ENCODE measurements around the gene WASHC4.
"Not testable (repeated sequence)": the region's sequence is repeated elsewhere in the genome, so short reads cannot be mapped to it uniquely, and the experiment has no call there.

Gene WASHC4

GRCh38 chr12:105091476-105092206, 15.9 kb upstream of the WASHC4 start:
- DNase-seq: no peak

- DNase-seq: no peak
Observed at GRCh38 chr12:105092336-105092735, 15.2 kb upstream of the WASHC4 start.

- DNase-seq: not testable (repeated sequence)
Observed at GRCh38 chr12:105095338-105095737, 12.2 kb upstream of the WASHC4 start.

GRCh38 chr12:105099356-105099755, 8.2 kb upstream of the WASHC4 start:
- DNase-seq: no peak

- DNase-seq: no peak
Observed at GRCh38 chr12:105100207-105100985, 7.1 kb upstream of the WASHC4 start.

GRCh38 chr12:105100998-105101397, 6.5 kb upstream of the WASHC4 start:
- DNase-seq: no peak

- DNase-seq: no peak
Observed at GRCh38 chr12:105102673-105103072, 4.9 kb upstream of the WASHC4 start.

GRCh38 chr12:105104762-105105161, 2.8 kb upstream of the WASHC4 start:
- DNase-seq: no peak

- DNase-seq: no peak
Observed at GRCh38 chr12:105106621-105107020, 910 bp upstream of the WASHC4 start.

- DNase-seq: no peak
Observed at GRCh38 chr12:105107171-105107493, 399 bp upstream of the WASHC4 start.

GRCh38 chr12:105109465-105110212, 2.1 kb downstream of the WASHC4 start:
- no peak for DNase-seq

- no peak for DNase-seq
Observed at GRCh38 chr12:105110851-105111250, 3.3 kb downstream of the WASHC4 start.

GRCh38 chr12:105113094-105113493, 5.6 kb downstream of the WASHC4 start:
- DNase-seq: no peak

- DNase-seq: no peak
Observed at GRCh38 chr12:105116969-105117368, 9.4 kb downstream of the WASHC4 start.

GRCh38 chr12:105120551-105120950, 13.0 kb downstream of the WASHC4 start:
- no peak for DNase-seq

- DNase-seq: no peak
Observed at GRCh38 chr12:105138248-105138647, 30.7 kb downstream of the WASHC4 start.

- no peak for DNase-seq
Observed at GRCh38 chr12:105141320-105141922, 33.9 kb downstream of the WASHC4 start.

GRCh38 chr12:105142259-105142658, 34.7 kb downstream of the WASHC4 start:
- DNase-seq: no peak

- DNase-seq: no peak
Observed at GRCh38 chr12:105156260-105156659, 48.7 kb downstream of the WASHC4 start.

GRCh38 chr12:105157606-105158005, 50.1 kb downstream of the WASHC4 start:
- no peak for DNase-seq

GRCh38 chr12:105158876-105159275, 51.3 kb downstream of the WASHC4 start:
- DNase-seq: no peak

- no peak for DNase-seq
Observed at GRCh38 chr12:105162174-105162573, 54.6 kb downstream of the WASHC4 start.

GRCh38 chr12:105164068-105164467, 56.5 kb downstream of the WASHC4 start:
- no peak for DNase-seq
